K562 (cell line): ENCODE results near the gene CCDC175. TPM values are rescaled to one million over a fixed set of nuclear protein-coding genes. Genes with fewer than 3 reads are reported as not detected.

Experiments
- ATAC-seq: fragments of 200-7000 bp; cut with Tn5 transposase; 3 replicates; pipeline ENCODE4 v1.9.1; 2020; ENCODE audit warnings: moderate library complexity
- BruUV-seq: library from RNA; stranded (reverse); fragments of 400-500 nt; replicated peaks from 2 replicates; lab custom pipeline; 2021; lab: Mats Ljungman, UMichigan
- CTCF ChIA-PET: fragments of 300-600 bp; formaldehyde crosslinking; extraction: SDS; loops from one replicate; lab custom pipeline; 2021; ENCODE audit warnings: low intra/inter-chr PET ratio; lab: Yijun Ruan, JAX
- POLR2A ChIA-PET: fragments of 300-600, 350-650 bp; sonication (Branson Sonifier 250); formaldehyde crosslinking; extraction: SDS; loops from one replicate; lab custom pipeline; 2021; ENCODE audit warnings: antibody characterized with exemption, inconsistent platforms; lab: Yijun Ruan, JAX
- DNase-seq, 4 experiments: peaks; one replicate each; pipeline versions ENCODE4 v3.0.0 to v3.0.0-alpha.2; 2011 to 2018; ENCODE audit warnings: low spot score in 3 of 4, mixed read lengths in 3 of 4; ENCODE audit errors: extremely low read depth in 1 of 4
- FAIRE-seq: peaks from 2 replicates; lab custom pipeline; 2011; peaks lifted over from hg19 to GRCh38; lab: Jason Lieb, UNC
- H2AFZ ChIP-seq: 2 replicates; pipeline ENCODE4 v1.6.0; 2011; ENCODE audit warnings: low read depth, low read length, control low read depth, inconsistent platforms
- H3K27ac ChIP-seq: fragments of 200-600 bp; 3 replicates; pipeline ENCODE4 v1.8.0; 2011; ENCODE audit warnings: low read depth, mild to moderate bottlenecking, control low read depth, inconsistent platforms, low read length, moderate library complexity, mixed read lengths; ENCODE audit errors: extremely low read depth
- H3K27me3 ChIP-seq, 2 experiments: fragments of 300-600 bp in 1 of 2; 2 replicates in 1 of 2; 3 replicates in 1 of 2; pipeline versions ENCODE4 v1.6.0 to v1.8.0; 2011; ENCODE audit warnings: inconsistent platforms in 2 of 2, low read length in 2 of 2, mild to moderate bottlenecking in 1 of 2, mixed read lengths in 1 of 2, moderate library complexity in 1 of 2; ENCODE audit not compliant: control insufficient read depth in 2 of 2, insufficient read depth in 2 of 2
- H3K36me3 ChIP-seq: fragments of 300-600 bp; 3 replicates; pipeline ENCODE4 v1.8.0; 2011; ENCODE audit warnings: mild to moderate bottlenecking, low read length, inconsistent platforms; ENCODE audit not compliant: control insufficient read depth, insufficient read depth
- H3K4me1 ChIP-seq, 2 experiments: fragments of 200-600 bp in 1 of 2; replicated peaks in 1 of 2; 2 replicates in 1 of 2; 3 replicates in 1 of 2; pipeline versions ENCODE4 v1.5.1 to v1.8.0; 2011; ENCODE audit warnings: inconsistent platforms in 2 of 2, low read length in 2 of 2, mild to moderate bottlenecking in 1 of 2, mixed read lengths in 1 of 2, moderate library complexity in 1 of 2; ENCODE audit not compliant: control insufficient read depth in 2 of 2, insufficient read depth in 2 of 2
- H3K4me2 ChIP-seq: 2 replicates; pipeline ENCODE4 v1.6.1; 2011; ENCODE audit warnings: low read length, control low read depth, inconsistent platforms, mixed read lengths; ENCODE audit not compliant: insufficient read depth
- H3K4me3 ChIP-seq: fragments of 200-600 bp; sonication (generic), shearing (Covaris generic); 2 replicates; pipeline ENCODE4 v1.5.1; 2016; ENCODE audit warnings: control low read depth, inconsistent platforms
- H3K79me2 ChIP-seq: fragments of 200-600 bp; 3 replicates; pipeline ENCODE4 v1.8.0; 2011; ENCODE audit warnings: low read length, inconsistent platforms; ENCODE audit not compliant: control insufficient read depth, insufficient read depth
- H3K9ac ChIP-seq, 2 experiments: 2 replicates each; pipeline versions ENCODE4 v1.6.0 to v1.6.1; 2011; ENCODE audit warnings: low read depth in 2 of 2, low read length in 2 of 2, control low read depth in 1 of 2, inconsistent platforms in 1 of 2, mild to moderate bottlenecking in 1 of 2, mixed read lengths in 1 of 2; ENCODE audit not compliant: insufficient read depth in 1 of 2
- H3K9me1 ChIP-seq: one replicate; pipeline ENCODE4 v1.6.0; 2011; ENCODE audit warnings: inconsistent platforms, mild to moderate bottlenecking, low read length, moderate library complexity; ENCODE audit not compliant: control insufficient read depth, insufficient read depth
- H3K9me3 ChIP-seq: replicated peaks from 2 replicates; pipeline ENCODE4 v1.5.1; 2011; ENCODE audit warnings: low read depth, low read length, inconsistent platforms; ENCODE audit not compliant: control insufficient read depth, insufficient read depth
- H4K20me1 ChIP-seq: replicated peaks from 2 replicates; pipeline ENCODE4 v1.6.1; 2011; ENCODE audit warnings: low read length, inconsistent platforms, mixed read lengths; ENCODE audit not compliant: control insufficient read depth, insufficient read depth
- ATF1 ChIP-seq, 2 experiments: fragments of 450-650 bp in 1 of 2; IDR thresholded peaks; 2 replicates each; pipeline ENCODE4 v1.6.1; 2016; ENCODE audit warnings: missing compliant biosample characterization in 1 of 2, missing genetic modification characterization in 1 of 2
- ELK3 ChIP-seq: fragments of 450-650 bp; formaldehyde crosslinking; IDR thresholded peaks from 2 replicates; pipeline ENCODE4 v1.4.0; 2020; ENCODE audit warnings: mild to moderate bottlenecking
- ETV6 ChIP-seq, 3 experiments: fragments of 150-350 bp in 1 of 3; sonication (generic) in 1 of 3; formaldehyde crosslinking in 1 of 3; IDR thresholded peaks; 2 replicates each; pipeline versions ENCODE4 v1.6.1 to v1.8.0; 2014 to 2022; ENCODE audit warnings: borderline replicate concordance in 2 of 3, low read depth in 2 of 3, antibody characterized with exemption in 1 of 3, low read length in 1 of 3, mild to moderate bottlenecking in 1 of 3, missing genetic modification reagents in 1 of 3
- FOXP4 ChIP-seq: sonication (generic); formaldehyde crosslinking; IDR thresholded peaks from 2 replicates; pipeline ENCODE4 v1.8.0; 2022; ENCODE audit warnings: mild to moderate bottlenecking, missing genetic modification reagents, borderline replicate concordance
- HINFP ChIP-seq: fragments of 450-650 bp; conservative IDR thresholded peaks from 2 replicates; pipeline ENCODE4 v1.6.1; 2016; ENCODE audit warnings: missing genetic modification characterization, low read depth, mild to moderate bottlenecking, control low read depth, missing compliant biosample characterization
- HMG20B ChIP-seq: fragments of 250-450 bp; sonication (Bioruptor Pico); IDR thresholded peaks from 2 replicates; pipeline ENCODE4 v1.5.0; 2021; ENCODE audit warnings: mild to moderate bottlenecking
- TARDBP ChIP-seq: fragments of 450-650 bp; IDR thresholded peaks from 2 replicates; pipeline ENCODE4 v1.6.1; 2016
- ZBTB26 ChIP-seq: fragments of 450-650 bp; formaldehyde crosslinking; IDR thresholded peaks from 2 replicates; pipeline ENCODE4 v1.4.0; 2022; ENCODE audit warnings: missing genetic modification characterization
- ZFP91 ChIP-seq: sonication (generic); formaldehyde crosslinking; IDR thresholded peaks from 2 replicates; pipeline ENCODE4 v1.8.0; 2022; ENCODE audit warnings: mild to moderate bottlenecking, missing genetic modification reagents
- ZFPM2 ChIP-seq: fragments of 250-450 bp; sonication (Bioruptor Pico); IDR thresholded peaks from 2 replicates; pipeline ENCODE4 v1.5.1; 2022; ENCODE audit warnings: mild to moderate bottlenecking
- WGBS: fragments of 100-300 bp; shearing (Covaris generic); methylation state at CpG from one replicate; pipeline ENCODE4 v1.1.6; 2016; ENCODE audit warnings: low coverage, mixed read lengths; ENCODE audit not compliant: insufficient coverage; ENCODE audit errors: missing lambda C conversion rate; 5-methylcytosine and 5-hydroxymethylcytosine counted together
- in situ Hi-C: fragments of 300-500 bp; cut with MboI; formaldehyde crosslinking; loops from 4 replicates; pipeline ENCODE4 v1.15.0; 2018; ENCODE audit warnings: inconsistent platforms, mixed read lengths
- intact Hi-C: fragments of 100-400 bp; cut with micrococcal nuclease; formaldehyde crosslinking; loops from 2 replicates; pipeline ENCODE4 v1.14.2; 2022
- polyA plus RNA-seq, 8 experiments: library from polyadenylated mRNA; depleted of rRNA in 4 of 8; stranded (reverse) in 5 of 8; unstranded in 3 of 8; fragments of >200 nt; fragmentation: Nextera tagmentation in 2 of 8; fragmentation: Illumina TruSeq in 1 of 8; extraction: Ambion mirVana in 2 of 8; extraction: Trizol in 1 of 8; gene quantifications; 2 replicates each; pipeline versions ENCODE4 v1.2.1 to v1.2.3, GENCODE V29; 2011 to 2014; ENCODE audit warnings: inconsistent platforms in 1 of 8, missing spikeins in 1 of 8
- total RNA-seq, 7 experiments: library from RNA; depleted of rRNA in 6 of 7; stranded (reverse); fragments of >200 nt in 6 of 7; fragmentation: Illumina TruSeq in 2 of 7; extraction: Trizol in 2 of 7; gene quantifications; 2 replicates each; pipeline versions ENCODE4 v1.2.1 to v1.2.3, GENCODE V29; 2011 to 2021; ENCODE audit warnings: low replicate concordance in 1 of 7

The CCDC175 gene
- total and polyA plus RNA-seq, 9 of the 15 experiments (the other 6 are each of a cell fraction or from before 2014, with no cell fraction given), result not detected

GRCh38 chr14:59509101-59509500 lies 67.5 kb downstream of the CCDC175 start:
- no peak for FAIRE-seq
- no peak for DNase-seq
- H3K9me1 ChIP-seq, result no peaks in the 10 kb centered on the region
- ChIA-PET POLR2A (no interaction called here), CTCF (interaction anchor here (1.0 kb wide), 1 partner anchor 68 kb away, joined by 3 read pairs; no protein-coding TSS in a partner anchor)
- intact Hi-C loops (loop anchor here (10.0 kb wide), 1 partner anchor 676 kb away; no protein-coding TSS in a partner anchor), in situ Hi-C loops (no loop called here)
- H3K4me1 ChIP-seq, result no peaks in the 10 kb centered on the region
- 0% methylated on average over 3 of the region's 3 CpGs for WGBS
- H3K9me3 ChIP-seq, result no peaks in the 10 kb centered on the region
- no peaks in the 10 kb centered on the region for H3K79me2 ChIP-seq
- H3K4me3 ChIP-seq, result no peak overlapping the region
- no peak overlapping the region for H3K9ac ChIP-seq
- peaks cover 2% of the 10 kb centered on the region; the same call in 1 of the 3 replicates for H3K36me3 ChIP-seq
- H2AFZ ChIP-seq, result no peak overlapping the region
- H3K27me3 ChIP-seq, result no peaks in the 10 kb centered on the region
- no peak overlapping the region for H3K27ac ChIP-seq
- BruUV-seq, result no TSS peak
- no peaks in the 10 kb centered on the region for H4K20me1 ChIP-seq
- ATAC-seq, result no peak
- H3K4me2 ChIP-seq, result no peak overlapping the region
- TF ChIP-seq HMG20B (no peak), ZBTB26 (CRISPR knock-in tag) (no peak), FOXP4 (CRISPR knock-in tag) (no peak), ZFP91 (CRISPR knock-in tag) (no peak), ELK3 (no peak), ATF1 (CRISPR knock-in tag; IDR thresholded peaks at IDR 0.05) (no peak), ATF1 (tag; IDR thresholded peaks at IDR 0.05) (no peak), HINFP (tag) (no peak), ETV6 (IDR thresholded peaks at IDR 0.05; ENCODE audit: borderline replicate concordance in 1 of 2, low read depth in 2 of 2, low read length in 1 of 2) (no peak), ETV6 (CRISPR knock-in tag; IDR thresholded peaks at IDR 0.05; ENCODE audit: borderline replicate concordance) (no peak), TARDBP (no peak), ZFPM2 (CRISPR knock-in tag) (no peak)
